Activated T-cell treated with anti-CD3 and anti-CD28 coated beads, Interleukin-2, amount 50 U/mL, for 24 hours (primary cell): ENCODE results near the gene ABCC5.

Experiments
- DNase-seq: peaks from one replicate; pipeline ENCODE4 v3.0.0-alpha.2; 2020
- H3K27ac Mint-ChIP-seq: 2 replicates; pipeline ENCODE4 v1.8.0; 2020; ENCODE audit warnings: mild to moderate bottlenecking, mixed read lengths
- H3K27me3 Mint-ChIP-seq: 2 replicates; pipeline ENCODE4 v1.8.0; 2020; ENCODE audit warnings: mixed read lengths
- H3K36me3 Mint-ChIP-seq: 2 replicates; pipeline ENCODE4 v1.8.0; 2020; ENCODE audit warnings: low read depth, mixed read lengths
- H3K4me1 Mint-ChIP-seq: 2 replicates; pipeline ENCODE4 v1.8.0; 2020; ENCODE audit warnings: low read depth, mixed read lengths
- H3K4me3 Mint-ChIP-seq: 2 replicates; pipeline ENCODE4 v1.8.0; 2020; ENCODE audit warnings: mild to moderate bottlenecking, moderate library complexity, mixed read lengths
- H3K9me3 Mint-ChIP-seq: 2 replicates; pipeline ENCODE4 v1.8.0; 2020; ENCODE audit warnings: mixed read lengths

The ABCC5 gene

DNA sequence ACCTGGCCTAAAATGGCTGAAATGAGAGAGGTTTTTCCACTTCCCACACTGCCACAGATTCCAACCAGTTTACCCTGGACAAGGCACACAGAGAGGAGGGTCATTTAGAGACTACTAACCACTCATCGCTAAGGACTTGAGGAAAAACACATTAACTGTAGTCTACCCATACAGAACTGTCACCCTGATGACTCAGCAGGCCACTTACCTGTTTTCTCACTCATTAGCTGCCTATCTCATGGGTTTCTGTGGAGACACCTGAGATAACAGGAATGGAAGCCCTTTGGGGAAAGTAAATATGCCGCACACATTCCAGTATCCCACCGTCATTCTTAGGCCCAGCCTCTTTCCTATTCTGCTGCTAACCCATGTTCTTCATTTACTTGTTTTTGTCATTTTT, 50.0 kb downstream of the ABCC5 start:
- H3K4me1 Mint-ChIP-seq, result no peaks in the 10 kb centered on the region
- no peak overlapping the region for H3K4me3 Mint-ChIP-seq
- no peaks in the 10 kb centered on the region for H3K9me3 Mint-ChIP-seq
- DNase-seq, result no peak
- no peaks in the 10 kb centered on the region for H3K27me3 Mint-ChIP-seq
- peaks cover 76% of the 10 kb centered on the region for H3K36me3 Mint-ChIP-seq
- H3K27ac Mint-ChIP-seq, result no peak overlapping the region

DNA sequence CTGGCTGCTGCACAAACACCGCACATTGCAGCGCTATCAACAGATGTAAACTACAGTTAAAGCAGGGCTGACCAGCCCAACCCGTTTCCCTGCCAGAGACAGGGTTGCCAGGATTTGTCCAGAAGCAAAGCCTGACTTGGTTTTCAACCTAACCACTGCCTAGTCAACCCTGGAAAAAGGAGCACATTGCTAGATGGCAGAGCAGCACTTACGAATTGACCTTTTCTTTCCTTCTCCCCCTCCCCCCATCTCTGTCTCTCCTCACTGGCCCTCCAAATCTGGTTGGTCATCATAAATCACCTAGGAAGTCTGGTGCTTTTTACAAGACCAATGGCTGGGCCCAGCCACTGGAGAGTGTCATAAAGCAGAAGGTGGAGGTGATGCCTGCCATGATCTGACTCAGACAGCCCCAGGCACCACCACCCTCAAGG, 51.3 kb downstream of the ABCC5 start:
- Mint-ChIP-seq H3K36me3 (peaks cover 69% of the 10 kb centered on the region), H3K4me3 (no peak overlapping the region), H3K4me1 (no peaks in the 10 kb centered on the region), H3K9me3 (no peaks in the 10 kb centered on the region), H3K27me3 (no peaks in the 10 kb centered on the region), H3K27ac (no peak overlapping the region)
- no peak for DNase-seq

DNA sequence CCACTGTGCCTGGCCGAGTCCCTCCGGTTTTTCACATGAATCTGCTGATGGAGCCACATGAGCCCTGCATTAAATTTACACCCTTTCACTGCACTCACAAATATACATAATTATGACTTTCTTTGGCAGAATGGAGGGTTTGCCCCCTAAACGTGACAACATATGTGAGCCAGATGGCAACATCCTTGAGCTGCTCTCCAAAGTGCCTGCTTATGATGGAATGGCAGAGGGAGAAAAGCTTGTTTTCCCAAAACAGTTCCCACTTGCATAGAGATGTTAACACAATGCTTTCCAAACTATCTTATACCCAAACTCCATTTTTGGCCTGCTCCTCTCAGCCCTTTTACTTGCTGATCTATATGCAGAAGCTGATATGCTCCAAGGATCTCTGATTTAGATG, 54.9 kb downstream of the ABCC5 start:
- no peak for DNase-seq

DNA sequence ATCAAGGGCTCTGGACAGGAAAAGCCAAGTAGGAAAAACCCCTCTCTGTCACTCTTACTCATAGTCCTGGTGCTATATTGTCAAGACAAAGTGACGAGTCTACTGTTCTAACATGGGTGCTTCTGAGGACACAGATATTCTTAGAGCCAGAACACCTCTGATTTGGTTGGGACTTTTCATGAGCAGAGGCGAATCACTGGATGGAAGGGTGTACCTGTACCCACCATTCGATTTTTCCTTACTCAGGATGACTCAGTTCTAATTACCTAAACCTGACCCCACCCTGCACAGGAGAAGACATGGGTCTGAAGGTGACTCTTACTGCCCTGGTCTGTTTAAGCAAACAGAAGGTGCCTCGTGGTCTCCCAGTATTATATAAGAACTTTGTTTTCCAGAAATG, 58.5 kb downstream of the ABCC5 start:
- Mint-ChIP-seq H3K9me3 (no peaks in the 10 kb centered on the region), H3K4me1 (peaks cover 4% of the 10 kb centered on the region), H3K36me3 (peaks cover 50% of the 10 kb centered on the region), H3K27ac (no peak overlapping the region), H3K27me3 (no peaks in the 10 kb centered on the region), H3K4me3 (no peak overlapping the region)
- DNase-seq, result no peak

More for the DNA sequence above, 54.9 kb downstream of the ABCC5 start:
- no peaks in the 10 kb centered on the region for H3K27me3 Mint-ChIP-seq
- no peaks in the 10 kb centered on the region for H3K9me3 Mint-ChIP-seq
- H3K4me1 Mint-ChIP-seq, result peaks cover 4% of the 10 kb centered on the region
- peaks cover 72% of the 10 kb centered on the region for H3K36me3 Mint-ChIP-seq
- H3K27ac Mint-ChIP-seq, result no peak overlapping the region
- H3K4me3 Mint-ChIP-seq, result no peak overlapping the region

DNA sequence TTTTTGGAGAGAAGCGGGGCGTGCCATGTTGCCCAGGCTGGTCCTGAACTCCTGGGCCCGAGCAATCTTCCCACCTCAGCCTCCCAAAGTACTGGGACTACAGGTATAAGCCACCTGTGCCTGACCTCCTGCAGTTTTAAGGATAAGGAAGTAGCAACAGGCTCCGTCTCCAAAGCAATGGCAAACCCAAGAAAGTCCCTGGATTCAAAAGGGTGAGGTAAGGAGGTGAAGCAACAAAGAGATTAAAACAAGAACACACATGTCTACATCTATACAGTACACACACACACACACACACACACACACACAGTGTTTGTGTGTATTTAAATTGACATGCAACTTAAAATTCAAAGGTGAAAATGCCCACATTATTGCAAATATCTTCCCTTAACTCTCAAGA, 58.9 kb downstream of the ABCC5 start:
- Mint-ChIP-seq H3K9me3 (no peaks in the 10 kb centered on the region), H3K4me3 (no peak overlapping the region), H3K36me3 (peaks cover 46% of the 10 kb centered on the region), H3K27ac (peak overlapping the region; percentile 56), H3K27me3 (no peaks in the 10 kb centered on the region), H3K4me1 (peaks cover 4% of the 10 kb centered on the region)
- no peak for DNase-seq

DNA sequence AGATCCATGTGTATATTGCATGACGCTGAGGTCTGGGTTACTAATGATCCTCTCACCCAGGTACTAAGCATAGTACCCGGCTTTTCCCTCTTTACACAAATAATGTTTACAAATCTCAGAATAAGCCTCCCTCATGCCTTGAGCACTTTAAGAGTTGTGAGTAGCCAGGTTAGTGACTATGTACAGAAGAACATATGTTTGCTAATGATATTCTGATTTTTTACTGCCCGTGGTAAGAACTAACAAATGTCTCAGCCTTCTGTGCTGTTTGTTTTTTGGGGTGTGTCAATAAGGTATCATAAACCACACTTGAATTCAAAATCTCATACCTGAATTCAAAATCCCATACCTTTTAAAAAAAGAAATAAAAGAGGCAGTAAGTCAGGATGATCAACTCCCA, 59.5 kb downstream of the ABCC5 start:
- H3K4me1 Mint-ChIP-seq, result peaks cover 4% of the 10 kb centered on the region
- H3K4me3 Mint-ChIP-seq, result no peak overlapping the region
- no peaks in the 10 kb centered on the region for H3K27me3 Mint-ChIP-seq
- no peak for DNase-seq
- H3K27ac Mint-ChIP-seq, result no peak overlapping the region
- no peaks in the 10 kb centered on the region for H3K9me3 Mint-ChIP-seq
- peaks cover 40% of the 10 kb centered on the region for H3K36me3 Mint-ChIP-seq

DNA sequence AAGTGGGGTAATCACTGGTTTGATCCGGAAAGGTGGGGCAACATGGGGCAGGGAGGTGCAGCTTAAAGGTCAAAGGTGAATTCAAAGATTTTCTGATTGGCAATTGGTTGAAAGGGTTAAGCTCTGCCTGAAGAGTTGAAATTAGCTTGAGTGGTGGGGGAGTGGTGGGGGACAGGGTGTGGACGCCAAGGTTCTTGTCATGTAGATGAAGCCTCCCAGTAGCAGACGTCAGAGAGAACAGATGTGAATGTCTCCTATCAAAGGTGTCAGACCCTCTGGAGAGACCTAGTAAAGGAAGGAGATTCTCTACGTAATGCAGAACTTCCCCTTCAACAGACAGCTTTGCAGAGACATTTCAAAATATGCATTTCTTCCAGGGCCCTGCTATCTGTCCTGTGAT, 62.8 kb downstream of the ABCC5 start:
- Mint-ChIP-seq H3K27ac (no peak overlapping the region), H3K9me3 (no peaks in the 10 kb centered on the region), H3K36me3 (peaks cover 45% of the 10 kb centered on the region), H3K4me1 (peaks cover 4% of the 10 kb centered on the region), H3K4me3 (no peak overlapping the region), H3K27me3 (no peaks in the 10 kb centered on the region)
- no peak for DNase-seq

DNA sequence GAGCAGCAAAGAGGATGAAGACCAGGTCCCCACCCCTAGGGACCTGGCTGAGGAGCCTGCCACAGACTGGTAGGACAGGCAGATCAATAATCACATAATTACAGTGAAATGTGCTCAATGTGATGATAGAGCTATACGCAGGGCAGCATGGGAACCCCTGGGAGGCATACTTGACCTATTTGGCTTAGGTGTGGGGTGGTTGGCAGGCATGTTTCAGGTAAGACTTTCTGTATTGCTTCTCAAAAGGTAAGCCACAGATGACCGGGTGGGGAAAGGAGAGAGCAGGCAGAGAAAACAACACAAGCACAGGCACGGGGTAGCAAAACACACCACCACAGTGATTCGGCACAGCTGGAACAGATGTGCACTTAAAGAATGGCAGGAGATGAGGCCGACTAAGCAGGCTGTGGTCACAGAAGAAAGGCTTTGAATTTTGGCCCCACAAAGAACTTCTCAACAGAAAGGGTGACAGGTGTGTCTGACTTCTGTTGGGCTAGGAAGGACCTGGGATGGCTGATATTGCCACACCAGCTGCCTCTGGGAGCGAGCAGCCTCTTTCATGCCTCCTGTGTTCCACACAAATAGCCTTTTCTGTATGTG, 64.1 kb downstream of the ABCC5 start:
- peaks cover 50% of the 10 kb centered on the region for H3K36me3 Mint-ChIP-seq
- no peak overlapping the region for H3K27ac Mint-ChIP-seq
- no peaks in the 10 kb centered on the region for H3K4me1 Mint-ChIP-seq
- H3K27me3 Mint-ChIP-seq, result no peaks in the 10 kb centered on the region
- DNase-seq, result no peak
- H3K9me3 Mint-ChIP-seq, result no peaks in the 10 kb centered on the region
- H3K4me3 Mint-ChIP-seq, result no peak overlapping the region

DNA sequence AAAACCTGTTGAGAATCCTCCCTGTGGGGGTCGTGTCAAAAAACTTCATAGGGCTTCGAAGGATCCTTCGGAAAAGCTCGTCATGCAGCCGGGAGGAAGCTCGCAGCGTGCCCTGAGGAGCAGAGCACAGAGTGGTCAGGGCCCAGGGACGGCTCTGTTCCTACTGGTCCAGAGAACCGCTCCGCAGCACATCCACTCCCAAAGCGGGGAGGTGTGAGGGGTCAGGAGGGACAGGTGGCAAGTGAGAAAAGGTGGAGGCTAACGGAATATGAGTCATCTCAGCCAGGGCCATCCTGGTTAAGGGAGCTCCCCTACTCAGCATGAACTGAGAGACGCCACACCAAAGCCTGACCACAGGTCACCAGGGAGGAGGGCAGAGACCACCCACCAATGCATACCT, 66.2 kb downstream of the ABCC5 start:
- peaks cover 59% of the 10 kb centered on the region for H3K36me3 Mint-ChIP-seq
- no peak for DNase-seq
- H3K27ac Mint-ChIP-seq, result no peak overlapping the region
- no peak overlapping the region for H3K4me3 Mint-ChIP-seq
- H3K9me3 Mint-ChIP-seq, result no peaks in the 10 kb centered on the region
- no peaks in the 10 kb centered on the region for H3K27me3 Mint-ChIP-seq
- no peaks in the 10 kb centered on the region for H3K4me1 Mint-ChIP-seq

DNA sequence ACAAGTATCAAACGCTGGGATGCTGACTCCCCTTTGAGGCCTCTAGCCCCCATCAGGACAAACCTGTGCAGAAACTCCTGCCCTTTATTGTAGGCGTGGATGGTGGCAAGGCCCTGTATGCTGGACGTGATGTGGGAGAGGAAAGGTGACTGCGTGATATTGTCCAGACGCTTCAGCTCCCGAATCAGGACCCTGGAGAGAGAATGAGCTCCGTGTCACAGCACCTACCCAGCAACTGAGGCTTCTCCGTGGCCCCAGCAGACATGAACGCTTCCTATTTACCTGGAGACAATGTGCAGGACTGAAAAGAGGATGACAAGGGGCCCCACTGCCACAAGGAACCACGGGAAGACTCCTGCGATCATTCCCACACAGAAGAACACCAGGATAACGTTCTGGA, 68.0 kb downstream of the ABCC5 start:
- no peak overlapping the region for H3K4me3 Mint-ChIP-seq
- H3K27me3 Mint-ChIP-seq, result no peaks in the 10 kb centered on the region
- no peak overlapping the region for H3K27ac Mint-ChIP-seq
- peaks cover 70% of the 10 kb centered on the region for H3K36me3 Mint-ChIP-seq
- DNase-seq, result no peak
- H3K9me3 Mint-ChIP-seq, result no peaks in the 10 kb centered on the region
- H3K4me1 Mint-ChIP-seq, result no peaks in the 10 kb centered on the region

DNA sequence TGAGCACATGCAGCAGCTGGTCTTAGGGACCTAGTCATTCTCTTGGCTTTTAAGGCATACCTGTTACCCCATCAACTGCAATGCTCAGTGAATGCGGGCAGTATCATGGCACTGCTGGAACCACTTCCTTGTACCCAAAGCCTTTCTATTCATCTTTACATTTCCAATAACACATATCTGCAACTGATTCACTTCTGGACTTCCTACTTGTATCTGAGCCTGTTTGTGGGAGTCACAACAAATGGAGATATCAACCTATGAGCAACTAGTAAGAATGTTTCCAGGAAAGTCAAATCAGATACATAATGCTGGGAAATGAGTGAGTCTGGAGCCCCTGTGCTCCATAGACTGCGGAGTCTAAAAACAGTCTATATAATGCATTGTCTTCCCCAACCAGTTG, 71.6 kb downstream of the ABCC5 start:
- Mint-ChIP-seq H3K27me3 (no peaks in the 10 kb centered on the region), H3K36me3 (peaks cover 77% of the 10 kb centered on the region), H3K4me1 (no peaks in the 10 kb centered on the region), H3K4me3 (no peak overlapping the region), H3K27ac (no peak overlapping the region), H3K9me3 (no peaks in the 10 kb centered on the region)
- no peak for DNase-seq

DNA sequence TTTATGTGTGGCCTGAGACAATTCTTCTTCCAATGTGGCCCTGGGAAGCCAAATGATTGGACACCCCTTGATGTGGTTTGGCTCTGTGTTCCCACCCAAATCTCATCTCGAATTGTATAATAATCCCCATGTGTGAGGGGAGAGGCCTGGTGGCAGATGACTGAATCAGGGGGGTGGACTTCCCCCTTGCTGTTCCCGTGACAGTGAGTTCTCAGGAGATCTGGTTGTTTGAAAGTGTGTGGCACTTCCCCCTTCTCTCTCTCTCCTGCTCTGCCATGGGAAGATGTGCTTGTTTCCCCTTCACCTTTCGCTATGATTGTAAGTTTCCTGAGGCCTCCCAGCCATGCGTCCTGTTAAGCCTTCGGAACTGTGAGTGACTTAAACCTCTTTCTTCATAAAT, 72.9 kb downstream of the ABCC5 start:
- peaks cover 73% of the 10 kb centered on the region for H3K36me3 Mint-ChIP-seq
- H3K4me3 Mint-ChIP-seq, result no peak overlapping the region
- H3K4me1 Mint-ChIP-seq, result no peaks in the 10 kb centered on the region
- H3K9me3 Mint-ChIP-seq, result no peaks in the 10 kb centered on the region
- no peak for DNase-seq
- no peak overlapping the region for H3K27ac Mint-ChIP-seq
- no peaks in the 10 kb centered on the region for H3K27me3 Mint-ChIP-seq

DNA sequence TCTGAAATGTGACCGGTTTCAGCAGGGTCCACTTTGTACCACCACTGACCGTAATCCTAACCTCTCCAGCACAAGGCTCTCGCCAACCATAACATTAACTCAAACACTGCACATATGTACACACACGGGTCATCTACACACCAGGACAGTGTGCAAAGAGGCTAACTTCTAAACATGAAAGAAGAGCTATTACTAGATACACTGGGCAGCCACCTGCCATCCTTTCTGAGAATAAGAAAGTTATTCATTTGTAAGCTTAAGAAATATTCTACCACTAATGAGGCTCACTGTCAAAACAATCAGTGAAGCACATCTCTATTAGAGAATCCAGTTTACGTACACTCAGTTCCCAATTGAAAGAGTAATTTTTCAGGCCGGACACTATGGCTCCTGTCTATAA, 73.9 kb downstream of the ABCC5 start:
- Mint-ChIP-seq H3K4me1 (no peaks in the 10 kb centered on the region), H3K36me3 (peaks cover 73% of the 10 kb centered on the region)
- no peak for DNase-seq

DNA sequence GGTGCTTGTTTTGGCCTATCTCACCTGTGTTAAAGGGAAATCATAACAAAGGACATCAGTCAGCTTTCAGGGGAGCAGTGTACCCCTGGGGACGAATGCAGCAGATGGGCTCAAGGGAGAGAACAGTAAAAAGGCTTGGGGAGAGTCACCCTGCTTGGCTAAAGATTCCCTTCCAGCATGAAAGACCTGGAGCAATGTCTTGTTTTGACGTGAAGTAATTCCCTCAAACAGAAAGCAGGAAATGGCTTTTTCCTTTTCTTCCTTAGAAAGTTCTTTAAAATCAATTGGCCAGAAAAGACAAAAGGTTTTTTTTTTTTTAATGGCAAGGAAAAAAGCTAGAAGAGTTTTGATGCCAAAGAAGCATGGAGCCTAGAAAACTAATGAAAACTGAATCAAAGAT, 76.5 kb downstream of the ABCC5 start:
- Mint-ChIP-seq H3K4me1 (no peaks in the 10 kb centered on the region), H3K9me3 (no peaks in the 10 kb centered on the region), H3K36me3 (peaks cover 77% of the 10 kb centered on the region), H3K27ac (no peak overlapping the region), H3K27me3 (no peaks in the 10 kb centered on the region), H3K4me3 (no peak overlapping the region)
- DNase-seq, result no peak

More for the DNA sequence above, 73.9 kb downstream of the ABCC5 start:
- Mint-ChIP-seq H3K27ac (no peak overlapping the region), H3K9me3 (no peaks in the 10 kb centered on the region), H3K4me3 (no peak overlapping the region), H3K27me3 (no peaks in the 10 kb centered on the region)

DNA sequence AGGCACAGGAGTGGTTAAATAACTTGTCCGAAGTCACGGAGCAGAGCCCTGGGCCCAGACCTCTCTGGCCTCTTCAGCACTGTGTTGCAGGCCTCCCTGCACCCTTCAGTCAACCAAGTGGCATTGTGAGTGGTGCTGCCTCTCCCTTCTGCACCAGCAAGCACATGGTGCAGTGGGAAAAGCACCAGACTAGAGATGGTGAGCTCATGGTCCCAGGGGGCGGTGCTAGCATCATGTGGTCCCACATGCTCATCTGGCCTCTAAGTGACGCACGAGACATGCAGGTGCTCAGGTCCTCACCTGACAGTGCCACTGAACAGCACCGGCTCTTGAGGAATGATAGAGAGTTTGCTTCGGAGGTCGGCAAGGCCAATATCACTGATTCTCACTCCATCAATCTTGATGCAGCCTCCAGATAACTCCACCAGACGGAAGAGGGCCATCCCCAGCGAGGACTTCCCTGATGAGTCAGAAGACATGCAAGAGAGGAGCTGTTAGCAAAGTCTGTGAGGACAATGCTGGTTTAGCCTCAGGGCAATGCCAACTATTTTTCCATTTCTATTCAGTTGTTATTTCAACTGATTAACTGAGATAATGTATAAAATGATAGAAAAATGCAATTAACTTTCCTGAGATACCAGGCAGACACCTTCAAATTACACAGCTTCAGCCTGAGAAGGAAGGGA, 79.9 kb downstream of the ABCC5 start:
- Mint-ChIP-seq H3K27me3 (no peaks in the 10 kb centered on the region), H3K9me3 (no peaks in the 10 kb centered on the region), H3K36me3 (peaks cover 59% of the 10 kb centered on the region), H3K27ac (no peak overlapping the region), H3K4me3 (no peak overlapping the region), H3K4me1 (no peaks in the 10 kb centered on the region)
- no peak for DNase-seq
